ENCODE results near the gene TNS2.
A peak's percentile ranks its signal among the peaks of the same experiment; 100 is the strongest.

DNA sequence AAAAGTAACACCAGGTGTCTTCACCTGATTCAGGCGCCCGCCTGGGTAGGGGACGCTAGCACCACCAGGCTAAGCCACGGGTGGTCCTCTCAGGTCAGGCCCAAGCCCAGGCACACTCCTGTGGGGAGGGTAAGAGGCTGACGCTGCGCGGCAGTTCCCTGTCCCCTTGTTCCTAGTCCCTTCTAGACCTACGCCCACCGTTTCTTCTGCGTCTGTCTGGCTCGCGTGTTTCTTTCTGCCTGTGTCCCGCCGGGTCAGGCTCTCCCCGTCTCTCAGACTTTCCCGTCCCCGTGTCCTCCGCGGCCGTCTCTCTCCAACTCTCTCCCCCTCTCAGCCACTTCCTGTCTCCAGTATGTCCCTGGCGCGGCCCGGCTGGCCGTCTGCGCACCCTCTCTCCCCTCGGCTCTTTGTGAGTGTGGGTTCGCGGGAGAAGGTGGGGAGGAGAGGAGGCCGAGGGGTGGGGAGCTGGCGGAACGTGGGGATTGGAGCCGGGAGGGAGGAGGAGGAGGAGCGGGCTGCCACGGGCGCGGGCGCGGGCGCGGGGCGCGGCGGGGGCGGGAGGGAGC lies 3.1 kb upstream of the TNS2 start:
- TF ChIP-seq, protein P1, sequence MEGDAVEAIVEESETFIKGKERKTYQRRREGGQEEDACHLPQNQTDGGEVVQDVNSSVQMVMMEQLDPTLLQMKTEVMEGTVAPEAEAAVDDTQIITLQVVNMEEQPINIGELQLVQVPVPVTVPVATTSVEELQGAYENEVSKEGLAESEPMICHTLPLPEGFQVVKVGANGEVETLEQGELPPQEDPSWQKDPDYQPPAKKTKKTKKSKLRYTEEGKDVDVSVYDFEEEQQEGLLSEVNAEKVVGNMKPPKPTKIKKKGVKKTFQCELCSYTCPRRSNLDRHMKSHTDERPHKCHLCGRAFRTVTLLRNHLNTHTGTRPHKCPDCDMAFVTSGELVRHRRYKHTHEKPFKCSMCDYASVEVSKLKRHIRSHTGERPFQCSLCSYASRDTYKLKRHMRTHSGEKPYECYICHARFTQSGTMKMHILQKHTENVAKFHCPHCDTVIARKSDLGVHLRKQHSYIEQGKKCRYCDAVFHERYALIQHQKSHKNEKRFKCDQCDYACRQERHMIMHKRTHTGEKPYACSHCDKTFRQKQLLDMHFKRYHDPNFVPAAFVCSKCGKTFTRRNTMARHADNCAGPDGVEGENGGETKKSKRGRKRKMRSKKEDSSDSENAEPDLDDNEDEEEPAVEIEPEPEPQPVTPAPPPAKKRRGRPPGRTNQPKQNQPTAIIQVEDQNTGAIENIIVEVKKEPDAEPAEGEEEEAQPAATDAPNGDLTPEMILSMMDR (IDR thresholded peaks at IDR 0.05) = peak in 1 of 4 experiments; percentile 22
- TF ChIP-seq POLR2A (IDR thresholded peaks at IDR 0.05) = peak; percentile 97
- TF ChIP-seq POLR2AphosphoS5 (IDR thresholded peaks at IDR 0.05) = peak; percentile 96

Measured in prostate gland (tissue), 2 donors.